IPS-18c (cell line): ENCODE results near the gene SMIM30.
A peak's percentile ranks its signal among the peaks of the same experiment; 100 is the strongest.
"Not testable (repeated sequence)": the region's sequence is repeated elsewhere in the genome, so short reads cannot be mapped to it uniquely, and the experiment has no call there.

Source experiments
- H3K4me3 ChIP-seq: 2 replicates; pipeline ENCODE4 v1.7.0; 2013; ENCODE audit warnings: low read depth, mild to moderate bottlenecking, low read length, moderate library complexity; ENCODE audit not compliant: insufficient read depth
- H3K9me3 ChIP-seq: one replicate; pipeline ENCODE4 v1.6.1; 2013; ENCODE audit warnings: mild to moderate bottlenecking, low read length, moderate library complexity; ENCODE audit not compliant: control insufficient read depth, insufficient read depth

The SMIM30 gene, protein sequence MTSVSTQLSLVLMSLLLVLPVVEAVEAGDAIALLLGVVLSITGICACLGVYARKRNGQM

DNA sequence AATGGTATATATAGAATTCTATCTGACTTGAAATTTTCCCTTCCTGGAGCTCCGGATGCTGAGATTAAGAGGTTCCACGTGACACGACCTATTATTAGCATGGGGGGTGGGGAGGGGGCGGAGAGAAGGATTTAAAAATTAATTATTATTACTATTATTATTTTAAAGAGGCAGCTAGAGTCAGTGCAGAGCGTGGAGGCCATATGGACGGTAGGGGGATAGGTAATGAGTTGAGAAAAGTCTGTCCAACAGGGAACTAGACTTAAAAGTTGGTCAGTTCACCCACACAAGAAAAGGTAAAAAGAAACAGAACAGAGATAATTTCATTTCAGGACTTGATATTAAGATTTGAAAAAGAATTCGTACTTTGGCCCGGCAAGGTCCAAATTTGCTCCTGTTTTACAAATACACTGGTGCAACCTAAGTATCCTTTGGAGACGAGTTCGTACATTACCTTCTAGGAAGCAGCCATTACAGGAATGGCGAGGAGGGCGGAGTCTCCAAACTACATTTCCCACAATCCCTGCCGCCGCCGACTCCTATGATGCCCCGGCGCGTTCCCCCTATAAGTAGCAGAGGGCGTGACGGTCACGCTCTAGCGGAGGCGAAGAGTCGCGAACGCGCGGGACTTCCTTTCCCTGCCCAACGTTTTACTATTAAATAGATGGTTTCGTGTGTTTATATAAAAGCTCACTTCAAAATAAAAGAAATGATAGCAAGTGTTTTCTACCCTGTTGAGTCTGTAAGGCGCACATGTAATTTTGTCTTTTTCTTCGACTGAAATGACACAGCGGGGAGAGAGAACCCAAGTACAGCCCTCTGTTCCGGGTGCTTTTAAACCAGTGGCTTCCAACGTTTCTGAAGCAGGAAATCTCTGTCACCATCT lies at the start of gene SMIM30:
Gene SMIM30, minus strand, starts transcription at position 481 of the 886 bp plus-strand sequence. CDS start 976 bp downstream, outside the sequence.
- Histone ChIP-seq H3K9me3 (no peaks in the 10 kb centered on the region), H3K4me3 (peak within 1 kb of the TSS; percentile 56)

DNA sequence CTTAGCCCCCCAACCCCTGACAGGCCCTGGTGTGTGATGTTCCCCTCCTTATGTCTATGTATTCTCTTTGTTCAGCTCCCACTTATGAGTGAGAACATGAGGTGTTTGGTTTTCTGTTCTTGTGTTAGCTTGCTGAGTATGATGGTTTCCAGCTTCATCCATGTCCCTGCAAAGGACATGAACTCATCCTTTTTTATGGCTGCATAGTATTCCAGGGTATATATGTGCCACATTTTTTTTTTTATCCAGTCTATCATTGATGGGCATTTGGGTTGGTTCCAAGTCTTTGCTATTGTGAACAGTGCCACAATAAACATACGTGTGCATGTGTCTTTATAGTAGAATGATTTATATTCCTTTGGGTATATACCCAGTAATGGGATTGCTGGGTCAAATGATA lies 47.8 kb upstream of the SMIM30 start:
- not testable (repeated sequence) for H3K9me3 ChIP-seq

DNA sequence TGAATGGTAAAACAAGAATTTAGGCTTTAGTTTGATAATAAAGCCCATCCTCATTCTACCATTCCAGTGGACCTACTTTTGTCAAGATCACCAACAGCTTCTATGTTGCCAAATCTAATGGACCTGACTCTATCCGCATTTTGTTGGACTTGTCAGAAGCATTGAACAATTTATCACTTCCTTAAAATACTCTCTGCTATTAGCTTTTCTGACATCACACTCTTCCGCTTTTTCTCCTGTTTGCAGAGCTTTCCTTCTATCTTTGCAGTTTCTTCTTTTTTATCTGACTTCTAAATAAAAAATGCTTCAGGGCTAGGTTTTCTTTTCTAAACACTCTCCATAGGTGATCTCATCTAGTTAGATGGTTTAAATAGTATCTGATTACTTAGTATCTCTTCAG lies 42.7 kb upstream of the SMIM30 start:
- no peak overlapping the region for H3K4me3 ChIP-seq

More for the DNA sequence above, 47.8 kb upstream of the SMIM30 start:
- not testable (repeated sequence) for H3K4me3 ChIP-seq

DNA sequence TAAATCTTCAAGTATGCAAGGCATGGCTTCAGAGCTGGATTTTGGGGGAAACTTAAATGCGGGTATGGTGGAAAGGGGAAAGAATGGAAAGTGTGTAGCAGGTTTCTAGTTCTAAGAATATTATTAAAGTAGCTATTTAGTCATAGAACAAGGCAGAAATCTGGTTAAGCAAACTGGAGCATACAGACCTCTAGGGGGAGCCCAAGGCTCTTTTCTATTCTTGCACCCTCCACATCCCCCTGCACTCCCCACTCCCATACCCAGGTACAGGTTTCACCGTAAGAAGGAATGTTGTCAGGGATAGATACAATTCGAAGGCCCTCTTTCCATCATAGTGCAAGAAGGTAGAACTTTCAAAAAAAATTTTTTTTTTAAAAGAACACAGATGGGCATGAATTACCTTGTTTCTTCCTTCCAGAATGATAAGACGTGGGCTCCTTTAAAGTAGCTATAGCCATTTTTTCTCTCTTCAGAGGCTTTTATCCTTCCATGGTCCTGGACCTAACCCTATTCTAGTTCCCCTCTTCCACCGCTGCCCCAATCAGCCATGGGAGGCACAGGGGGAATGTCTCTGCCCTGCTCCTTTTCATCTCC lies 41.5 kb upstream of the SMIM30 start:
- Histone ChIP-seq H3K9me3 (no peaks in the 10 kb centered on the region), H3K4me3 (no peak overlapping the region)

More for the DNA sequence above, 42.7 kb upstream of the SMIM30 start:
- no peaks in the 10 kb centered on the region for H3K9me3 ChIP-seq

DNA sequence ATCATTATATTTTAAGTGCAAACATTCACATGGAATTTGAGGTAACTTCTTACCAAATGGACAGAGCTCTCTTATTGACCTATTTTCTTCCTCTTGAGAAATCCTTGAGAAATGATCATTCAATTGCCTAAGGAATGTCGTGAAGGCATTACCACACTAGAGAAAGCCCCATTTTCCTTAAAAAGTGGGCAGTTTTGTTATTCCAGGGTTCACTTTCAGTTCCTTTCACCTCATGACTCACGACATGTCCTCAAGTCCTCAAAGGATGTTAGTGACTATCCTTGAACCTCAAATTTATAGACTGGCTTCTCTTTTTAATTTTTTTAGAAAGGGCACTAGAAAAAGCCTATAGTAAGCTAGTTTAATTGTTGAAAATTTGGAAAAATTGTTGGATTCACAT lies 40.4 kb upstream of the SMIM30 start:
- Histone ChIP-seq H3K4me3 (no peak overlapping the region), H3K9me3 (no peaks in the 10 kb centered on the region)

DNA sequence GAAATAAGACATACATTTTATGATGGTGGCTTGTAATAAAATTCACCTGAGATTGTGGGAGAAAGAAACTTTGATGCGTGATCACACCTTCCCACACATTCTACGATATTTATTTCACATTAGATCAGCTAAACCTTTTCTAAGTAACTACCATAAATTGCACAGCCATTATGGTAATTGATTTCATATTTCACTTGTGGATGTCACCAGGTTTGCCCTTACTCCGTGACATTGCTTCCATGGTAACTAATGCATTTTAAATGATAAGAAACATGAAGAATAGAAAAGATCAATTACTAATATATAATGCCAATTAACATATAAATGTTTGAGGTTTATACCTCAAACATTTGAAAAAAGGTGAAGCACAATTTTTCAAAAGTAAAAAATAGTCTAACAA lies 35.8 kb upstream of the SMIM30 start:
- no peak overlapping the region for H3K4me3 ChIP-seq
- H3K9me3 ChIP-seq: no peaks in the 10 kb centered on the region

DNA sequence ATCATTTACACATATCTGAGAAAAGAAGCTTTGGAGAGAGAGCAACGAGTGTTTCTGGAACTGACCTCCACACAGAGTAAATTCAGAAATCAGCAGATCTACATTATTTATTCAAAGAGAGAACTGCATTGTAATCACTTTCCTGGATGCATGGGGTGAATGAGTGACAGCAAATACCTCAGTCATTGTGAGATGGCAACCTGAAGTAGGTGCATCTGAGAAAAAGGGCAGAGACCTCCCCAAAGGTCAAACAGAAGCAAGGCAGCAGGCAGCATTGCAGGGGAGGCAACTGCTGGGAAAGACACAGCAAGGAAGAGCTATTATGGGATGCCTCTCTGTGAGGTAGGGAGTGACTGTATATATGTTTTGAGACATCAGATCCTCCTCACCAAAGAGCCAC lies 26.5 kb upstream of the SMIM30 start:
- no peaks in the 10 kb centered on the region for H3K9me3 ChIP-seq
- no peak overlapping the region for H3K4me3 ChIP-seq

DNA sequence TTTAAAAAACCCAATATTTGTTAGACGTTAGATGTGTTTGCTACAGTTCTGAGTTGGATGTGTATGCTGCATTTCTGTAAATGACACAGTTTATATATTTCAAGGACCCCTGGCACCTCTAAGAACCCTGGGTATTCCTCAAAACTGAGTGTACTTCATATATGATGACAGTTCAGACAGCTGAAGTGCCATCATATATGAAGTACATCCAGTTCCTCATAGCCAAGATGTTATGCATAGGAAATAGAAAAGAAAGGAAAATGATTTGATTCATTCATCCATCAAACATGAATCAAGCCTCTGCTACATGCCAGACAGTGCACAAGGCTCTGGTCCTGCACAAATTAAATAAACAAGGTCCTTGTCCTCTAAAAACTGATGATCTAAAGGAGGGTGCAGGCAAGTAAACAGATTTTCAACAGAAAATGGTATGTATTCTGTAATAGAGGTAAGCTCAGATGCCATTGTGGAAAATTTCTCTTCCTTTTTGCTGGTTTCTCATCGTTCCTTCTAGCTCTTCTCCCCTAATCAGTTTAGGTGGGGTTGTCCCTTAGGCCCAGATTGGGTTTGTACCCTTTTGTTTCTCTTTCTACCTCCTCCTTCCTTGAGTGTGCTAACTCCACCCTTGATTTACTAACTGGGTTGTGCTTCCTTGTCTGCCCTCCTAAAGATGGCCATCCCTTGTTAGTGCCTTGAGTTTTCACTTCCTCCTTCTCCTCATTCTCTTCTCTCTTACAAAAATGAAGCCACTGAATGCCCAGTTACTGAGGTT lies 25.3 kb upstream of the SMIM30 start:
- no peak overlapping the region for H3K4me3 ChIP-seq
- no peaks in the 10 kb centered on the region for H3K9me3 ChIP-seq

DNA sequence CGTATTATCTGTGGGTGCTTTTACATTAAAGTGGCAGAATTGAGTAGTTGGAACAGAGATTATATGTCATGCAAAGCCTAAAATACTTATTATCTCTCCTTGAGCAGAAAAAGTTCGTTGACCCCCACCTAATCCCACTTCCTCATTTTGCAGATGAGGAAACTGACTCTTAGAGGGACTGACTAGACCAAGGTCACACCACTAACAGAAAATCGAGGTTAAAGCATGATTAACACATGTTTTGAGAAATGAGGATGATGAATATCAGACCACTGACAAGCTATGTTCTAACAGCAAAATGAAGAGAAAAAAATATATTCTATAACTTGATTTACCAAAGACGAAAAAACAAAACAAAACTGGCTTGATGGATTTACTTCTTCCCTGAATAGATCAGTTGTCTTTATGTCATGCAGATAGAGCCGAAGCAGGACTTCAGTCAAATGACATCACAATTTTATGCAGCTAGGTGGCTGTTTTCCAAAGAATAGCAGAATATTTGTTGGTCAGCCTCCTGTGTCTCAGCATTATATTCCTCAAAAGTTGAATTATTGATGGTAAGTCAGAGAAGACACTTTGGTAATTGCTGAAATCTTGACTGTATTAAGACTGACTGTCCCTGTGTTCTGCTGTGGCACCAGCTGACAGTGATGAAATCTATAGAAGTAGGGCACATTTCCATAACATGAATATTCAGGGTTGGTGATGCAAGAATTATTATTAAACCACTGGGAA lies 24.2 kb upstream of the SMIM30 start:
- no peak overlapping the region for H3K4me3 ChIP-seq
- H3K9me3 ChIP-seq: no peaks in the 10 kb centered on the region

DNA sequence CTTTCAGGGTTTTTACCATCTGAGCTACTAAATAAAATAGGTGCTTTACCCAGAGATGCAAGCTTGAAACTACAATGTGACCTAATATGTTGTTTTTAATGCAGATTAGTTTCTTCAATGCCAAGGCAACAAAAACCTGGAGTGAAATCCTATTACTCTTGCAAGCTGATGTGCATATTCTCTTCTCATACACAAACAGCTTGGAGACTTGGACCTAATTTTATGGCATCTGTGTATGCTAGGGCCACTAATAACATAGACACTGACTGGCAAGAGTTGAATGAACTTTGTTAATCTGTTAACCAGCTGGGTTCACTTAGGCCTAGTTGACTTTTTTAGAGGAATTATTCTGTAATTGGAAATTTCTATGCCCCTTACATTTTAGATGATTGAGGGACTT lies 23.4 kb upstream of the SMIM30 start:
- H3K9me3 ChIP-seq: no peaks in the 10 kb centered on the region
- H3K4me3 ChIP-seq: no peak overlapping the region

DNA sequence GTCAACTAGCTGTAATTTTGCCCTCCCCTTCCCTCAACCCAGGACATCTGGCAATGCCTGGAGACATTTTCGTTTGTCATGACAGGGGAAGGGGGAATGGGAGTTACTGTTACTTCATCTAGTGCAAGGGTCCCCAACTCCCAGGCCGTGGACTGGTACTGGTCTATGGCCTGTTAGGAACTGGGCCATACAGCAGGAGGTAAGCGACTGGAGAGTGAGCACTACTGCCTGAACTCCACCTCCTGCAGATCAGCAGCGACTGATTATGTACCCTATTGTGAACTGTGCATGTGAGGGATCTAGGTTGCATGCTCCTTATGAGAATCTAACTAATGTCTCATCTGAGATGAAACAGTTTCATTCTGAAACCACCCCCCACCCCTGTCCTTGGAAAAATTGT lies 22.6 kb upstream of the SMIM30 start:
- H3K9me3 ChIP-seq: no peaks in the 10 kb centered on the region
- no peak overlapping the region for H3K4me3 ChIP-seq

DNA sequence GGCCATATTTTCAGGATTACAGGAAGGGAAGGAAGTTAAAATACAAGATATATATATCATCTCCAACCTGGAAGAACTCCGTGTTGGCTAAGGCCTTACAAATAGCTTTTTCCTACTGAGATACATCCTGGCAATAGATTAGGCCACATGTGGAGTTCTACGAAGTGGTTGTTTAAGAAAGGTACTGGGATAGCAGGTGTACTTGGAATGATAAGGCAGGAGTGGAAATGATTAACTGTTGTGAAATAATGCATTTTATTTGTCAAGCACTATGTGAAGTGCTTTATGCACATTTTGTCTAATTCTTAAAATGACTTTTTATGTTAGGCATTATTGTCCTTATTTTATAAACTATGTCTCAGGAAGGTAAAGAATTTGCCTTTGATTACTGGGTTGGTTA lies 18.9 kb upstream of the SMIM30 start:
- no peak overlapping the region for H3K4me3 ChIP-seq
- no peaks in the 10 kb centered on the region for H3K9me3 ChIP-seq

DNA sequence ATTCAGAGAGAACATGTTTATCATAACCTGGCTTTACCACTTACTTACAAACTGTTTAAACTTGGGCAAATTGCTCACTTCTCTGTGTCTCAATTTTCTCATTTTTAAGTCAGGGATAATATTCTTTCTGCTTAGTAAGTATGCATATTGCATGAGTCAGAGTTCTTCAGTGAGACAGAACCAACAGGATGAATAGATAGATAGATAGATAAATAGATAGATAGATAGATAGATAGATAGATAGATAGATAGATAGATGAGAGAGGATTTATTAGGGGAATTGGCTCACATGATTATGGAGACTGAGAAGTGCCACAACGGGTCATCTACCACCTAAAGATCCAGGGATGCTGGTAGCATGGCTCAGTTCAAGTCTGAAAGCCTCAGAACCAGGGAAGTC lies 15.7 kb upstream of the SMIM30 start:
- H3K4me3 ChIP-seq: no peak overlapping the region
- no peaks in the 10 kb centered on the region for H3K9me3 ChIP-seq

DNA sequence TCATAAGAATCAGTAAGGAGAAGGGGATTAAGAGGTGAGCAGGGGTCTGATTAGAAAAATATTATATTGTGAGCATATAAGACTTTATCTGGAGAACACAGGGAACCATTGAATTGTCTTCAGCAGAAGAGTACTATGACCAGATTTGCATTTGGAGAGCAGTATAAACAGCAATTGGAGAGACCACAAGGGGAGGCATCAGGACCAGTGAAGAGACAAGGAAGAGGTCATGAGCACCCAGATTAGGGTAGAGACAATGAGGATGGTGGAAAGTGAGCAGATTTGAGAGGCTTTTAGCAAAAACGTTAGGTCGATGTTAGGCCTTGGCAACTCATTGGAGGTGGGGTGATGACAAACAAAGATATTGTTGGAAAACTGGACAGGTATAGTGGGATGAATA lies 13.0 kb upstream of the SMIM30 start:
- no peaks in the 10 kb centered on the region for H3K9me3 ChIP-seq
- no peak overlapping the region for H3K4me3 ChIP-seq

DNA sequence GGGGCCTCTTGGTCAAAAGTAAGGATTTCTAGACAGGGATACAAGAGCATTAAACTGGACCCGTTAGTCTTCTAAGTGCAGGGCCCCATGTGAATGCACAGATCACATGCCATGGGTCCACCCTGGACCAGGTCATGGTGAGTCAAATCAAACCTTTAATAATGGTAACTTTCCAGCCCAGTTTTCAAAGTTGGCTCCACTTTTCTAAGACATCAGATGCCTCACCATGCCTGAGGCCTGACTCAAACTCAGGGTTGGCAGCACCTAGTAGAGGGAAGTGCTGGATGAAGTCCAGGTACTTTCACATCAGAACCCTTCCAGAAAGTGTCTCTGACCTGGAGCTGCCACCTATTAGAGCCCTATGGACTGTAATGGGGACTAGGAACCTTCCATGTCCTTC lies 9.7 kb upstream of the SMIM30 start:
- no peak overlapping the region for H3K4me3 ChIP-seq
- no peaks in the 10 kb centered on the region for H3K9me3 ChIP-seq

DNA sequence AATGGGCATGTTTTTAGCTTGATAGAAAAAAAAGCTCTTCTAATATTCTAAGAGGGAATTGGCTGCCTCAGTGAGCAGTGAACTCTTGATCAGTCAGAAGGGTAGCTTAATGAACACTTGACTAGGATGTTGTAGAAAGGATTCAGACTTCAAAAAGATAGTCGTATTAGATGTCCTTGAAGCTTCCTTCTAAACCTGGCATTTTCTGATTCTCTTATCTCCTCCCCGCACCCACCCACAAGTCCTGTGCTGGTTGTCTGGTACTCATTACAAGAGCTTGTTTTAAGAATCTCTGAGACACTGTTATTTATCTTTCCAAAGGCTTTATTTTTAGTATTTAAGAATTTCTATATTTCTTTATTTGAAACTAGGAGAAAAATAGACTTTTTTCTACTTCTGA lies 7.4 kb upstream of the SMIM30 start:
- H3K9me3 ChIP-seq: no peaks in the 10 kb centered on the region
- no peak overlapping the region for H3K4me3 ChIP-seq

DNA sequence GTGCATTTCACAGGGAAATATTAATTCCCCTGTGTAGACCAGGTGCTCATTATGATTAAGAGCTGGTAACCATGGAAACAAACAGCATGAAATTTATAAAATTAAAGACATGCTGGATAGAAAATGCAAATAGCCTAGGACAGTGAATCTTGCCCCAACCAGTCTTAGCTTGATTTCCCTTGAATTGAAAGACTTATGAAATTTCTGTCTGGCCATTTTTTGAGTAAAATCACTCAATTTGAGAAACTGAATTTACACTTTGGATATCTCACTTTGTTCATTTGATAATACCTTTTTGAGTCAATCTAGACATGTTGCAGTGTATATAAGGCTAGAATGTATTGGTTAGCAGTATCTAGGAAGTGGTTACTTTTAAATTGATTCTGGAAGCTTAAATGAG lies 4.4 kb upstream of the SMIM30 start:
- H3K4me3 ChIP-seq: no peak overlapping the region
- no peaks in the 10 kb centered on the region for H3K9me3 ChIP-seq
